NK-92 (cell line): ENCODE measurements around the gene TMEM131.

Experiments
- DNase-seq: peaks from one replicate; lab custom pipeline; 2025; ENCODE audit not compliant: unreplicated experiment; lab: John Stamatoyannopoulos, UW

Gene TMEM131

GRCh38 chr2:97728091-97728731, 267.5 kb downstream of the TMEM131 start:
- no peak for DNase-seq

GRCh38 chr2:97727296-97727695, 268.5 kb downstream of the TMEM131 start:
- DNase-seq = no peak

- DNase-seq = no peak
These were observed 269.3 kb downstream of the TMEM131 start for GRCh38 chr2:97726261-97727064.

- no peak for DNase-seq
These were observed 270.6 kb downstream of the TMEM131 start for GRCh38 chr2:97724946-97725688.

- no peak for DNase-seq
These were observed 271.2 kb downstream of the TMEM131 start for GRCh38 chr2:97724501-97724900.

- no peak for DNase-seq
These were observed 271.7 kb downstream of the TMEM131 start for GRCh38 chr2:97724073-97724410.

GRCh38 chr2:97723156-97724072, 272.3 kb downstream of the TMEM131 start:
- no peak for DNase-seq

- no peak for DNase-seq
These were observed 273.5 kb downstream of the TMEM131 start for GRCh38 chr2:97722227-97722626.

GRCh38 chr2:97720746-97721145, 275.0 kb downstream of the TMEM131 start:
- no peak for DNase-seq

- DNase-seq = no peak
These were observed 276.2 kb downstream of the TMEM131 start for GRCh38 chr2:97719362-97720155.

GRCh38 chr2:97718942-97719341, 276.8 kb downstream of the TMEM131 start:
- no peak for DNase-seq

GRCh38 chr2:97718051-97718882, 277.5 kb downstream of the TMEM131 start:
- peak; percentile 9 for DNase-seq

- no peak for DNase-seq
These were observed 278.1 kb downstream of the TMEM131 start for GRCh38 chr2:97717613-97717995.

- no peak for DNase-seq
These were observed 278.8 kb downstream of the TMEM131 start for GRCh38 chr2:97716695-97717612.

GRCh38 chr2:97715951-97716694, 279.6 kb downstream of the TMEM131 start:
- DNase-seq = no peak

- DNase-seq = no peak
These were observed 280.6 kb downstream of the TMEM131 start for GRCh38 chr2:97714950-97715652.
